Upper lobe of right lung (tissue), 1 donor: ENCODE data around the gene DLG5. TPM values are rescaled to one million over a fixed set of nuclear protein-coding genes. Genes with fewer than 3 reads are reported as not detected.

Experiments used
- ATAC-seq: fragments of 200-7000 bp; cut with Tn5 transposase; one replicate; pipeline ENCODE4 v1.9.1; 2020; ENCODE audit warnings: mild to moderate bottlenecking, moderate library complexity
- DNase-seq: peaks from one replicate; pipeline ENCODE4 v3.0.0-alpha.2; 2020
- H3K27ac ChIP-seq: fragments of 200-600 bp; one replicate; pipeline ENCODE4 v1.8.0; 2022
- H3K27me3 ChIP-seq: fragments of 200-600 bp; one replicate; pipeline ENCODE4 v1.8.0; 2022; ENCODE audit warnings: mild to moderate bottlenecking
- H3K36me3 ChIP-seq: fragments of 200-600 bp; one replicate; pipeline ENCODE4 v1.8.0; 2022
- H3K4me1 ChIP-seq: fragments of 200-600 bp; one replicate; pipeline ENCODE4 v1.8.0; 2022
- H3K4me3 ChIP-seq: fragments of 200-600 bp; one replicate; pipeline ENCODE4 v1.8.0; 2022; ENCODE audit warnings: mild to moderate bottlenecking
- H3K9me3 ChIP-seq: fragments of 200-600 bp; one replicate; pipeline ENCODE4 v1.8.0; 2022
- CTCF ChIP-seq: fragments of 200-600 bp; IDR thresholded peaks from one replicate; pipeline ENCODE4 v1.8.0; 2022; ENCODE audit warnings: antibody characterized with exemption
- intact Hi-C: fragments of 100-400 bp; cut with DNase I; formaldehyde crosslinking; loops from one replicate; pipeline ENCODE4 v1.11.0; 2022
- total RNA-seq: library from RNA; stranded (reverse); fragmentation: NEBNext Ultra II Directional; extraction: Animal tissue kit (Norgen Biotek cat#: 25700); gene quantifications from one replicate; pipeline ENCODE4 v1.2.1, GENCODE V29; 2021
- donor health status: DM: no; HTN: yes; CAD: no; lungs with severe emphysema.

The DLG5 gene
- total RNA-seq, 1 donor from 2014 or later, result 19.3 TPM

- H3K9me3 ChIP-seq, result no peaks in the 10 kb centered on the region
- no peak overlapping the region for H3K27ac ChIP-seq
- DNase-seq, result no peak
- intact Hi-C loops, result no loop called here
- TF ChIP-seq CTCF, result no peak
- no peaks in the 10 kb centered on the region for H3K27me3 ChIP-seq
- H3K4me1 ChIP-seq, result peaks cover 8% of the 10 kb centered on the region
- H3K36me3 ChIP-seq, result peaks cover 57% of the 10 kb centered on the region
- no peak overlapping the region for H3K4me3 ChIP-seq
- no peak for ATAC-seq
Observed at GRCh38 chr10:77833225-77833624, 93.3 kb downstream of the DLG5 start.

DNA sequence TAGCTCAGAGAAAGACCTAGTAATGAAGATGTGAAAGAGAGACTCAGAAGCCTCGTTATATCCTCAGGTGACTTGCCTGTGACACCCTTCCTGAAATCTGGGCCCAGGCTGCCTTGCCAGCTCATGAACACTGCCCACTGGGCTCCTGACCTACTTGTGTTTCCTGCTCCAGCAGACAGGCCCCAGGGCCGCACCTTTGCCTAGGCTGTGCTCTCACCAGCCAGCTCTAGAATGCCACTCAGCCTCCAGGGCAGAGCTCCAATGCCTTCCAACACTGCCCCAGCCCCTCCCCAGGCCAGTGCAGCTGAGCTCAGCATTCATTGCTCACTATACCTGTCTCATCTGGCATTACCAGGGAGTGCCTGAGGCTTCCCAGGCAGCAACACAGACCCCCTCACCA, 94.3 kb downstream of the DLG5 start:
- H3K27ac ChIP-seq, result no peak overlapping the region
- TF ChIP-seq CTCF, result no peak
- peak; percentile 73 for ATAC-seq
- H3K9me3 ChIP-seq, result no peaks in the 10 kb centered on the region
- intact Hi-C loops, result no loop called here
- no peak overlapping the region for H3K4me3 ChIP-seq
- DNase-seq, result no peak
- peaks cover 57% of the 10 kb centered on the region for H3K36me3 ChIP-seq
- H3K4me1 ChIP-seq, result peaks cover 8% of the 10 kb centered on the region
- no peaks in the 10 kb centered on the region for H3K27me3 ChIP-seq

- DNase-seq (no peak), ATAC-seq (no peak)
- H3K4me3 ChIP-seq, result no peak overlapping the region
- intact Hi-C loops, result no loop called here
- no peaks in the 10 kb centered on the region for H3K27me3 ChIP-seq
- peaks cover 57% of the 10 kb centered on the region for H3K36me3 ChIP-seq
- no peak for TF ChIP-seq CTCF
- no peaks in the 10 kb centered on the region for H3K9me3 ChIP-seq
- no peaks in the 10 kb centered on the region for H3K4me1 ChIP-seq
- H3K27ac ChIP-seq, result no peak overlapping the region
Observed at GRCh38 chr10:77829356-77829755, 97.2 kb downstream of the DLG5 start.

- intact Hi-C loops, result no loop called here
- Histone ChIP-seq H3K27me3 (no peaks in the 10 kb centered on the region), H3K4me1 (no peaks in the 10 kb centered on the region), H3K27ac (no peak overlapping the region), H3K36me3 (peaks cover 56% of the 10 kb centered on the region), H3K9me3 (no peaks in the 10 kb centered on the region), H3K4me3 (no peak overlapping the region)
- ATAC-seq (no peak), DNase-seq (no peak)
- no peak for TF ChIP-seq CTCF
Observed at GRCh38 chr10:77828377-77828776, 98.2 kb downstream of the DLG5 start.

GRCh38 chr10:77827366-77827765, 99.2 kb downstream of the DLG5 start:
- DNase-seq (no peak), ATAC-seq (no peak)
- no peaks in the 10 kb centered on the region for H3K4me1 ChIP-seq
- H3K4me3 ChIP-seq, result no peak overlapping the region
- no peak overlapping the region for H3K27ac ChIP-seq
- intact Hi-C loops, result no loop called here
- H3K9me3 ChIP-seq, result no peaks in the 10 kb centered on the region
- TF ChIP-seq CTCF, result no peak
- peaks cover 46% of the 10 kb centered on the region for H3K36me3 ChIP-seq
- H3K27me3 ChIP-seq, result no peaks in the 10 kb centered on the region

- Histone ChIP-seq H3K36me3 (peaks cover 40% of the 10 kb centered on the region), H3K4me1 (no peaks in the 10 kb centered on the region), H3K27ac (no peak overlapping the region), H3K27me3 (no peaks in the 10 kb centered on the region), H3K4me3 (no peak overlapping the region), H3K9me3 (no peaks in the 10 kb centered on the region)
- intact Hi-C loops, result no loop called here
- DNase-seq, result no peak
- ATAC-seq, result no peak
- TF ChIP-seq CTCF, result no peak
Observed at GRCh38 chr10:77825965-77826364, 100.6 kb downstream of the DLG5 start.
